ENCODE measurements around the gene PTPRCAP. TPM values are rescaled to one million over a fixed set of nuclear protein-coding genes. Genes with fewer than 3 reads are reported as not detected.

PTPRCAP gene
- total and polyA plus RNA-seq, 5 donors from 2014 or later = 291 to 1,084 (median 970) TPM

- H3K36me3 Mint-ChIP-seq = no peaks in the 10 kb centered on the region
- peak in 1 of 2 donors; percentile 4 for ATAC-seq (ENCODE audit: low read depth in 2 of 2)
- H3K4me3 ChIP-seq (ENCODE audit: low read depth, low read length) = peak overlapping the region; percentile 32
- peak in 2 of 3 donors; percentile 57 to 74 for DNase-seq
- peak overlapping the region; percentile 79 for H3K27ac ChIP-seq (ENCODE audit: insufficient read depth, low read length, poor library complexity, severe bottlenecking)
- H3K27me3 Mint-ChIP-seq = no peaks in the 10 kb centered on the region
- peak overlapping the region; percentile 74 to 95 (median 93) for H3K27ac Mint-ChIP-seq
- no peaks in the 10 kb centered on the region for H3K9me3 ChIP-seq (ENCODE audit: control insufficient read depth in 2 of 2, low read length in 2 of 2)
- no peaks in the 10 kb centered on the region for H3K9me3 Mint-ChIP-seq
- H3K4me1 ChIP-seq (ENCODE audit: control insufficient read depth, insufficient read depth, low read length, poor library complexity, severe bottlenecking) = peaks cover 71% of the 10 kb centered on the region
- peak overlapping the region; percentile 85 to 89 (median 88) for H3K4me3 Mint-ChIP-seq
- H3K36me3 ChIP-seq (ENCODE audit: control insufficient read depth, insufficient read depth, low read length) = no peaks in the 10 kb centered on the region
- H3K4me1 Mint-ChIP-seq = peaks cover 4 to 72% (median 26%) of the 10 kb centered on the region in 4 donors
- H3K27me3 ChIP-seq (ENCODE audit: control insufficient read depth, insufficient read depth, low read length) = no peaks in the 10 kb centered on the region
Measured at GRCh38 chr11:67418476-67419281, 18.8 kb downstream of the PTPRCAP start.

- H3K9me3 ChIP-seq (ENCODE audit: control insufficient read depth in 2 of 2, low read length in 2 of 2) = no peaks in the 10 kb centered on the region
- ATAC-seq (ENCODE audit: low read depth in 2 of 2) (no peak), DNase-seq (no peak)
- Mint-ChIP-seq H3K27ac (peak overlapping the region; percentile 14 to 95 (median 87)), H3K36me3 (no peaks in the 10 kb centered on the region), H3K9me3 (no peaks in the 10 kb centered on the region), H3K4me3 (peak overlapping the region in 3 of 4 donors; percentile 88 to 96 (median 93)), H3K4me1 (peaks cover 4 to 74% (median 33%) of the 10 kb centered on the region in 4 donors), H3K27me3 (no peaks in the 10 kb centered on the region)
- peaks cover 84% of the 10 kb centered on the region for H3K4me1 ChIP-seq (ENCODE audit: control insufficient read depth, insufficient read depth, low read length, poor library complexity, severe bottlenecking)
- H3K4me3 ChIP-seq (ENCODE audit: low read depth, low read length) = no peak overlapping the region
- H3K36me3 ChIP-seq (ENCODE audit: control insufficient read depth, insufficient read depth, low read length) = no peaks in the 10 kb centered on the region
- no peaks in the 10 kb centered on the region for H3K27me3 ChIP-seq (ENCODE audit: control insufficient read depth, insufficient read depth, low read length)
- peak overlapping the region; percentile 79 for H3K27ac ChIP-seq (ENCODE audit: insufficient read depth, low read length, poor library complexity, severe bottlenecking)
Measured at GRCh38 chr11:67417425-67417824, 20.1 kb downstream of the PTPRCAP start.

- Mint-ChIP-seq H3K36me3 (no peaks in the 10 kb centered on the region), H3K9me3 (no peaks in the 10 kb centered on the region), H3K27ac (peak overlapping the region; percentile 95 to 100 (median 96)), H3K4me1 (peaks cover 4 to 79% (median 37%) of the 10 kb centered on the region in 4 donors), H3K27me3 (no peaks in the 10 kb centered on the region), H3K4me3 (peak overlapping the region; percentile 93 to 96 (median 94))
- Histone ChIP-seq H3K9me3 (ENCODE audit: control insufficient read depth in 2 of 2, low read length in 2 of 2) (no peaks in the 10 kb centered on the region), H3K27me3 (ENCODE audit: control insufficient read depth, insufficient read depth, low read length) (no peaks in the 10 kb centered on the region), H3K27ac (ENCODE audit: insufficient read depth, low read length, poor library complexity, severe bottlenecking) (peak overlapping the region; percentile 79), H3K4me1 (ENCODE audit: control insufficient read depth, insufficient read depth, low read length, poor library complexity, severe bottlenecking) (peaks cover 89% of the 10 kb centered on the region), H3K4me3 (ENCODE audit: low read depth, low read length) (peak overlapping the region; percentile 59), H3K36me3 (ENCODE audit: control insufficient read depth, insufficient read depth, low read length) (no peaks in the 10 kb centered on the region)
- peak; percentile 68 to 72 for ATAC-seq (ENCODE audit: low read depth in 2 of 2)
- peak; percentile 72 to 97 (median 90) for DNase-seq
Measured at GRCh38 chr11:67416416-67417335, 20.8 kb downstream of the PTPRCAP start.

GRCh38 chr11:67415501-67416304 lies 21.8 kb downstream of the PTPRCAP start, which contains the start of gene CARNS1:
Gene CARNS1 (plus strand): TSS chr11:67415678. CDS start chr11:67416200, 522 bp downstream.
- H3K4me3 Mint-ChIP-seq = peak within 1 kb of the TSS; percentile 93 to 96 (median 94)
- Histone ChIP-seq H3K4me1 (ENCODE audit: control insufficient read depth, insufficient read depth, low read length, poor library complexity, severe bottlenecking) (peaks cover 93% of the 10 kb centered on the region), H3K9me3 (ENCODE audit: control insufficient read depth in 2 of 2, low read length in 2 of 2) (no peaks in the 10 kb centered on the region), H3K4me3 (ENCODE audit: low read depth, low read length) (peak within 1 kb of the TSS; percentile 59), H3K27ac (ENCODE audit: insufficient read depth, low read length, poor library complexity, severe bottlenecking) (peak within 1 kb of the TSS; percentile 79), H3K36me3 (ENCODE audit: control insufficient read depth, insufficient read depth, low read length) (no peaks in the 10 kb centered on the region), H3K27me3 (ENCODE audit: control insufficient read depth, insufficient read depth, low read length) (no peaks in the 10 kb centered on the region)
- H3K27ac Mint-ChIP-seq = peak within 1 kb of the TSS; percentile 95 to 100 (median 96)
- peaks cover 4 to 85% (median 38%) of the 10 kb centered on the region in 4 donors for H3K4me1 Mint-ChIP-seq
- ATAC-seq (ENCODE audit: low read depth in 2 of 2) (no peak), DNase-seq (no peak)
- H3K36me3 Mint-ChIP-seq = no peaks in the 10 kb centered on the region
- no peaks in the 10 kb centered on the region for H3K27me3 Mint-ChIP-seq
- no peaks in the 10 kb centered on the region for H3K9me3 Mint-ChIP-seq

GRCh38 chr11:67413266-67413849 lies 24.1 kb downstream of the PTPRCAP start:
- no peaks in the 10 kb centered on the region for H3K9me3 Mint-ChIP-seq
- no peaks in the 10 kb centered on the region for H3K9me3 ChIP-seq (ENCODE audit: control insufficient read depth in 2 of 2, low read length in 2 of 2)
- H3K27ac Mint-ChIP-seq = peak overlapping the region; percentile 62 to 66 (median 65)
- H3K27ac ChIP-seq (ENCODE audit: insufficient read depth, low read length, poor library complexity, severe bottlenecking) = peak overlapping the region; percentile 35
- peak overlapping the region; percentile 12 to 97 (median 58) for H3K4me3 Mint-ChIP-seq
- H3K36me3 ChIP-seq (ENCODE audit: control insufficient read depth, insufficient read depth, low read length) = peaks cover 4% of the 10 kb centered on the region
- peaks cover 6% of the 10 kb centered on the region for H3K36me3 Mint-ChIP-seq
- no peaks in the 10 kb centered on the region for H3K27me3 ChIP-seq (ENCODE audit: control insufficient read depth, insufficient read depth, low read length)
- ATAC-seq (ENCODE audit: low read depth in 2 of 2) (no peak), DNase-seq (no peak)
- no peaks in the 10 kb centered on the region for H3K27me3 Mint-ChIP-seq
- no peak overlapping the region for H3K4me3 ChIP-seq (ENCODE audit: low read depth, low read length)
- H3K4me1 ChIP-seq (ENCODE audit: control insufficient read depth, insufficient read depth, low read length, poor library complexity, severe bottlenecking) = peaks cover 93% of the 10 kb centered on the region
- H3K4me1 Mint-ChIP-seq = peaks cover 5 to 88% (median 36%) of the 10 kb centered on the region in 4 donors

GRCh38 chr11:67412495-67413179 lies 24.8 kb downstream of the PTPRCAP start:
- Histone ChIP-seq H3K4me3 (ENCODE audit: low read depth, low read length) (no peak overlapping the region), H3K27ac (ENCODE audit: insufficient read depth, low read length, poor library complexity, severe bottlenecking) (peak overlapping the region; percentile 35), H3K9me3 (ENCODE audit: control insufficient read depth in 2 of 2, low read length in 2 of 2) (no peaks in the 10 kb centered on the region), H3K4me1 (ENCODE audit: control insufficient read depth, insufficient read depth, low read length, poor library complexity, severe bottlenecking) (peaks cover 93% of the 10 kb centered on the region), H3K36me3 (ENCODE audit: control insufficient read depth, insufficient read depth, low read length) (peaks cover 7% of the 10 kb centered on the region), H3K27me3 (ENCODE audit: control insufficient read depth, insufficient read depth, low read length) (no peaks in the 10 kb centered on the region)
- no peaks in the 10 kb centered on the region for H3K9me3 Mint-ChIP-seq
- H3K27me3 Mint-ChIP-seq = no peaks in the 10 kb centered on the region
- peaks cover 8% of the 10 kb centered on the region for H3K36me3 Mint-ChIP-seq
- H3K27ac Mint-ChIP-seq = peak overlapping the region; percentile 65 to 95 (median 79)
- DNase-seq (no peak), ATAC-seq (ENCODE audit: low read depth in 2 of 2) (no peak)
- H3K4me1 Mint-ChIP-seq = peaks cover 12 to 88% (median 42%) of the 10 kb centered on the region in 4 donors
- H3K4me3 Mint-ChIP-seq = peak overlapping the region; percentile 24 to 97 (median 64)

Measured in CD4-positive, CD25-positive, alpha-beta regulatory T cell (primary cell).